DMS53 treated with DMSO at 0.1 percent for 48 hours (cell line): ENCODE data around the gene CHRNB4.
"Not testable (repeated sequence)": the region's sequence is repeated elsewhere in the genome, so short reads cannot be mapped to it uniquely, and the experiment has no call there.

Source experiments
- DNase-seq: peaks from one replicate; lab custom pipeline; 2025; ENCODE audit not compliant: unreplicated experiment; lab: John Stamatoyannopoulos, UW

Gene CHRNB4

DNA sequence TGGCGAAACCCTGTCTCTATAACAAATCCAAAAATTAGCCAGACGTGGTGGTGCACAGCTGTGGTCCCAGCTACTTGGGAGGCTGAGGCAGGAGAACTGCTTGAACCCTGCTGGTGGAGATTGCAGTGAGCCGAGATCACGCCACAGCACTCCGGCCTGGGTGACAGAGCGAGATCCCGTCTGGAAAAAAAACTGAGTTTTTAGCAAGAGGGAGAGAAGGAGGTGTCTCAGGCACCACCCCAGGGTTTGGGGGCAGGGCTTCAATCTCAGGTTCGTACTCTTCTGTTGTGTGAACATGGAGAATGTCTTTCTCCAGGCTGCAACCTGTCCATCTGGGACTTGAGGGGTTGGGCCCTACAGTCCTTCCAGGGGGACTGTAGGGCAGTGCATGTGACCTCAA is 22.9 kb downstream of the CHRNB4 start:
- no peak for DNase-seq

DNA sequence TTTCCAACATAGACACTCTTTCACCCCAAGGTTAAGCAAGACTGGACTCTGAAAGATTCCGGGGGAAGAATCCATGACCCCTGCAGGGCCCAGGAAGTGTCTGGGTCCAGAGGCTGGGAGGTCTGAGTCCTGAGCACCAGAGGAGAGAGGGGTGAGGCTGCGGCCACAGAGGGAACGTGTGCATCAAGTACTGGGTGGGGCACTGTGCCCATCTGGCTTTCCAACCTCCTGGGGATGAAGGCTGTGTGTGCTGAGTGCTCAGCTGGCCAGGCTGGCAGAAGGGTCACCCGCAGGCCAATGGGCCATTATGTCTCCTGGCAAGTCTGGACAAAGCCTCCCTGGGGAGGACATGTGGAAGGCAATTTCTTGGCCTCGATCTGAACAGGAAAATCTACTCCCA is 23.5 kb downstream of the CHRNB4 start:
- DNase-seq = no peak

DNA sequence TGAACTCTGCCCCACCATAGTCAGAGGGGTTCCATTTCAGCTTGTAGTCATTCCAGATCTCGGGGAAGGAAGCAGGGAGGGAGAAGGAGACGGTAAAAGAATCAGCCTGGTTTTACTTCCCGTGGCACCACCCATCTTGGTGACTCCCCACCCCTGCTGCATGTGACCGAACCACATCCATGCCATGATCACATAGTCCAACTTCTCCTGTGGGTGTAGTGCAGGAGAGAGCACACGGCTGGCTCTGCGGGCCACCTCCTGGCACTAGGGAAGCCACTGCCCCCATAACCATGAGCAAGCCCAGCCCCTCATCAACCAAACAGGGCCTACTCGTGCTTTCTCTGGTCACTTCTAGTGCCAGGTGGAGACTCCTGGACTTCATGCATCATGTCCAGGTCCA is 23.9 kb downstream of the CHRNB4 start:
- DNase-seq = no peak

DNA sequence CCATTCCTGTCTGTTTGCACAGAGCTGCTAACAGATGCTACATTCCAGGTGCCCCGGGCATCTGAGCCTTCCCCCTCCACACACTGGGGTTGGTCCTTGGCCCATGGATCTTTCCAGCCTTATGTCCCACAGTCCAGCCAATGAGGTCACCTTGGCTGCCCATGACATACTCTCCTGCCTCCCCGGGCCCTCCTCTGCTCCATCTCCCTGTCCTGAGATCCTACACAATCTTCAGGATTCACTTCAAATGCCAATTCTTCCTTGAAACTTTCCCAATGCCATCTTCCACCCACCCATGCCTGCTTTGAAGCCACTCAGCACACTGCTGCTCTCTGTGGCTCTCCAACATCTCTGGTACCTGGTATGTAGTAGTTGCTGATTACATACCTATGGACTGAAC is 24.5 kb downstream of the CHRNB4 start:
- no peak for DNase-seq

GRCh38 chr15:78615151-78615589 is 25.8 kb downstream of the CHRNB4 start:
- no peak for DNase-seq

- DNase-seq = no peak
These were observed 27.0 kb downstream of the CHRNB4 start for GRCh38 chr15:78614021-78614420.

- not testable (repeated sequence) for DNase-seq
These were observed 31.5 kb downstream of the CHRNB4 start for GRCh38 chr15:78609551-78609950.

DNA sequence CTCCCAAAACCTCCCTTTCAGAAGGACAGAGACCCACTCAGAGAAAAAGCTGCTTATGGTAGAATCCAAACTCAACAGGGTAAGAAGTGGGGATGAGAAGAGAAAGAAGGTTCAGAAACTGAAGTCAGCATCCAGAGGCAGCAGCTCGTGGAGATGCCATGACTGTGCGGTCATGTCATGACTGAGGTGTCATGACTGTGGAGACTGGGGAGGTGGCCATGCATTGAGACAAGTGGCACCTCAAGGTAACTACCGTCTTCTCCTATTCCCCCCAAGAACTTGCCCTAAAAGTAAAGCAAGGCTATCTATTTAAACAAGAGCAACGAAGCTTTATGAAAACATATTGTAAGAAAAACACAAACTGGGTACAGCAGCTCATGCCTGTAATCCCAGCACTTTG is 35.3 kb downstream of the CHRNB4 start:
- DNase-seq = no peak

GRCh38 chr15:78605201-78605600 is 35.8 kb downstream of the CHRNB4 start:
- DNase-seq = no peak

- no peak for DNase-seq
These were observed 36.6 kb downstream of the CHRNB4 start for GRCh38 chr15:78604420-78604819.

DNA sequence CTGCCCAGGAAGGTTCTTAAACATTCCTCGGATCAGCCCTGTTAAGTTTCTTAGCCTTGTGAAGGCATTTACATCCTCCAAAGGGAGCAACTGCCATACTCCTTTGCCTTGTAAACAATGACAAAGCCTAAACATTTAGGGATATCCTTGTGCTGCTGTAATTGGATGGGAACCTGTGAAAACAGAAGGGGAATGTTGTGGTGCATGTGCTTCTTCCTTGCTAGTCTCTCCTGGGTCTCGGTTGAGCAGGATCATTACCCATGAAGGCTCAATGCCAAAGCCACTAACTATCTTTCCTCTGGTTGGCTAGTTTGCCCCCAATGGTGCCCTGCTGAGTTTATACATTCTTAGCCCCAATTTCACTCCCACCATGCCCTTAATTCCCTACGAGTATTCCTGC is 37.5 kb downstream of the CHRNB4 start:
- DNase-seq = no peak

- no peak for DNase-seq
These were observed 41.8 kb downstream of the CHRNB4 start for GRCh38 chr15:78599189-78599588.

- no peak for DNase-seq
These were observed 42.7 kb downstream of the CHRNB4 start for GRCh38 chr15:78598348-78598747.

GRCh38 chr15:78597583-78597982 is 43.4 kb downstream of the CHRNB4 start:
- DNase-seq = no peak

DNA sequence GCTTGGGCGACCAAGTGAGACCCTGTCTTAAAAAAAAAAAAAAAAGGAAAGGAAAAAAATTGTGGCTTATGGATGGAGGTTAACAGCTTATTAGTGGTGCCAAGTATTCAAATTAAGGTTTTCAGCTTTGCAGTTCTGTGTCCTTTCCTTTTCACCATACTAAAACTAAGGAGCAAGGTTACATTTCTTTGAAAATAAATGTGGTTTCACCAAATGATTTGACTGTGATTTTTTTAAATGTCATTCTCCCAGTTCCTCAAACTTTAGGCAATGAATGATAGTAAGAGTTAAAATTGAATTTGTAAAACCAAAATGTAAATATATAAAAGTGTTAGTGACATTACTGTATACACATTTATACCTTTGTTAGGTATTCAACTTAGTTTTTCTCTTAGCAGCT is 66.1 kb downstream of the CHRNB4 start:
- no peak for DNase-seq
